AG04450 (cell line): ENCODE measurements around the gene DNAJC4. TPM values are rescaled to one million over a fixed set of nuclear protein-coding genes. Genes with fewer than 3 reads are reported as not detected.

Experiments
- CTCF ChIA-PET: fragments of 300-600, 350-600 bp; formaldehyde crosslinking; extraction: SDS; loops from one replicate; lab custom pipeline; 2022; ENCODE audit warnings: antibody characterized with exemption, inconsistent platforms; lab: Charles Lee
- POLR2A ChIA-PET: fragments of 350-600 bp; formaldehyde crosslinking; extraction: SDS; loops from one replicate; lab custom pipeline; 2021; ENCODE audit warnings: antibody characterized with exemption, inconsistent platforms; lab: Yijun Ruan, JAX
- DNase-seq: peaks from one replicate; pipeline ENCODE4 v3.0.0-alpha.2; 2011; ENCODE audit warnings: low read depth, low spot score
- H3K27ac ChIP-seq: one replicate; pipeline ENCODE4 v1.5.1; 2012; ENCODE audit warnings: low read depth, low read length, control low read depth
- H3K27me3 ChIP-seq: one replicate; pipeline ENCODE4 v1.6.0; 2012; ENCODE audit warnings: low read length; ENCODE audit not compliant: control insufficient read depth, insufficient read depth
- H3K4me3 ChIP-seq: 2 replicates; pipeline ENCODE4 v1.5.1; 2011; ENCODE audit warnings: mild to moderate bottlenecking, low read depth, low read length, control low read depth
- H3K9me3 ChIP-seq: 2 replicates; pipeline ENCODE4 v1.5.1; 2012; ENCODE audit warnings: low read length; ENCODE audit not compliant: control insufficient read depth, insufficient read depth
- polyA plus RNA-seq: library from polyadenylated mRNA; depleted of rRNA; stranded (reverse); fragments of >200 nt; gene quantifications from 2 replicates; pipeline ENCODE4 v1.2.3, GENCODE V29; 2011
- TF ChIP-seq, protein P1 (sequence below): IDR thresholded peaks from 2 replicates; pipeline ENCODE4 v1.5.1; 2011; ENCODE audit warnings: low read depth, low read length, control low read depth, inconsistent platforms

Gene DNAJC4
- polyA plus RNA-seq, 1 experiment = 18.7 TPM

DNA sequence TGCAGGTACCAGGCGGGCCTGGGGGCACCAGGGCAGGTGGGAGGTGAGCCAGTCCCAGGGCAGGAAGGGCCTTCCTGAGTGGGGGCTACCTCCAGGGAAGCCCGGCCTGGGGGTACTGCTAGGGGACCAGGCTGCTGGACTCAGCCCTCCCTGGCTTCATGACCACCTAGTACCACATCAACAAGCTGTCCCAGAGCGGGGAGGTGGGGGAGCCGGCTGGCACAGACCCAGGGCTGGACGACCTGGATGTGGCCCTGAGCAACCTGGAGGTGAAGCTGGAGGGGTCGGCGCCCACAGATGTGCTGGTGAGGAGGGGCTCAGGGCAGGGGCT lies 11.0 kb upstream of the DNAJC4 start:
- DNase-seq = no peak
- Histone ChIP-seq H3K4me3 (no peak overlapping the region), H3K9me3 (no peaks in the 10 kb centered on the region), H3K27me3 (no peaks in the 10 kb centered on the region), H3K27ac (no peak overlapping the region)
- ChIA-PET POLR2A (interaction anchor here (1.4 kb wide), 1 partner anchor 9 kb away, joined by 3 read pairs; no protein-coding TSS in a partner anchor), CTCF (no interaction called here)
- TF ChIP-seq, protein P1, sequence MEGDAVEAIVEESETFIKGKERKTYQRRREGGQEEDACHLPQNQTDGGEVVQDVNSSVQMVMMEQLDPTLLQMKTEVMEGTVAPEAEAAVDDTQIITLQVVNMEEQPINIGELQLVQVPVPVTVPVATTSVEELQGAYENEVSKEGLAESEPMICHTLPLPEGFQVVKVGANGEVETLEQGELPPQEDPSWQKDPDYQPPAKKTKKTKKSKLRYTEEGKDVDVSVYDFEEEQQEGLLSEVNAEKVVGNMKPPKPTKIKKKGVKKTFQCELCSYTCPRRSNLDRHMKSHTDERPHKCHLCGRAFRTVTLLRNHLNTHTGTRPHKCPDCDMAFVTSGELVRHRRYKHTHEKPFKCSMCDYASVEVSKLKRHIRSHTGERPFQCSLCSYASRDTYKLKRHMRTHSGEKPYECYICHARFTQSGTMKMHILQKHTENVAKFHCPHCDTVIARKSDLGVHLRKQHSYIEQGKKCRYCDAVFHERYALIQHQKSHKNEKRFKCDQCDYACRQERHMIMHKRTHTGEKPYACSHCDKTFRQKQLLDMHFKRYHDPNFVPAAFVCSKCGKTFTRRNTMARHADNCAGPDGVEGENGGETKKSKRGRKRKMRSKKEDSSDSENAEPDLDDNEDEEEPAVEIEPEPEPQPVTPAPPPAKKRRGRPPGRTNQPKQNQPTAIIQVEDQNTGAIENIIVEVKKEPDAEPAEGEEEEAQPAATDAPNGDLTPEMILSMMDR = no peak

DNA sequence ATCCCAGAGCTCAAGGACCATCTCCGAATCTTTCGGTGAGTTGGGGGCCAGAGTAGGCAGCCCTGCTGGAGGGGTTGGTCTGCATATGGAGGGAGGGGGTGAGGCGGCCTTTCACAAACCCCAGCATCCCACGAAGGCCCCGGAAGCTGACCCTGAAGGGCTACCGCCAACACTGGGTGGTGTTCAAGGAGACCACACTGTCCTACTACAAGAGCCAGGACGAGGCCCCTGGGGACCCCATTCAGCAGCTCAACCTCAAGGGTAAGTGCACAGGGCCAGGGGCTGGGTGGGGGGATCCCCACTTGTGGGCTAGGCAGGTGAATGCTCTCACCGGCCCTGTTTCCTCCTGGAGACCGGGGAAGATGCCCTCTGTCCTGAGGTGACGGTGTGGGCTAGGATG lies 10.6 kb upstream of the DNAJC4 start:
- TF ChIP-seq, protein P1 = no peak
- no peaks in the 10 kb centered on the region for H3K9me3 ChIP-seq
- DNase-seq = no peak
- no peak overlapping the region for H3K4me3 ChIP-seq
- POLR2A ChIA-PET = interaction anchor here (0.7 to 1.4 kb wide), 2 partner anchors 9 to 11 kb away, joined by 3 to 4 read pairs; no protein-coding TSS in a partner anchor
- H3K27ac ChIP-seq = no peak overlapping the region
- CTCF ChIA-PET = no interaction called here
- no peaks in the 10 kb centered on the region for H3K27me3 ChIP-seq

DNA sequence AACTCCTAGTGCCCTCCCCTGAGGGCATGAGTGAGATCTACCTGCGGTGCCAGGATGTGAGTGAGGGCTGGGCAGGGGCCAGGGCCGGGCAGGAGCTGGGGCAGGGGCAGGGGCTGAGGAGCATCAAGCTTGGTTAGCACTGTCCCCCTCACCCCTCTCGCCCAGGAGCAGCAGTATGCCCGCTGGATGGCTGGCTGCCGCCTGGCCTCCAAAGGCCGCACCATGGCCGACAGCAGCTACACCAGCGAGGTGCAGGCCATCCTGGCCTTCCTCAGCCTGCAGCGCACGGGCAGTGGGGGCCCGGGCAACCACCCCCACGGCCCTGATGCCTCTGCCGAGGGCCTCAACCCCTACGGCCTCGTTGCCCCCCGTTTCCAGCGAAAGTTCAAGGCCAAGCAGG lies 10.1 kb upstream of the DNAJC4 start:
- ChIA-PET CTCF (no interaction called here), POLR2A (interaction anchor here (0.7 to 1.4 kb wide), 2 partner anchors 10 to 12 kb away, joined by 3 to 4 read pairs; no protein-coding TSS in a partner anchor)
- no peak for DNase-seq
- H3K27me3 ChIP-seq = no peaks in the 10 kb centered on the region
- H3K27ac ChIP-seq = no peak overlapping the region
- TF ChIP-seq, protein P1 = no peak
- no peaks in the 10 kb centered on the region for H3K9me3 ChIP-seq
- no peak overlapping the region for H3K4me3 ChIP-seq

DNA sequence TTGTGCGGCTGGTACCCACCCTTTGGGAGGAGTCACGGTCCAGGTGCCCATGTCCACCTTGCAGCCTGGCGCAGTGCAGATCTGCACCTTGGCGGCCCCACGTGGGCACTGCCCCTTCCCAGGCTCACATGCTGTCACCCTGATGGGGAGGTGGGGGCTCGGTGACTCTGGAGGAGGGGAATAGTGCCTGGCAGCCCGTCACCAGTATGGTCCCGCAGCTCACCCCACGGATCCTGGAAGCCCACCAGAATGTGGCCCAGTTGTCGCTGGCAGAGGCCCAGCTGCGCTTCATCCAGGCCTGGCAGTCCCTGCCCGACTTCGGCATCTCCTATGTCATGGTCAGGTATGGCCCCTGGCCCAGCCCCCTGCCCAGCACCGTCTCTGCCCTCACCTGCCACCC lies 9.6 kb upstream of the DNAJC4 start:
- POLR2A ChIA-PET = interaction anchor here (1.4 kb wide), 1 partner anchor 10 kb away, joined by 3 read pairs; no protein-coding TSS in a partner anchor
- CTCF ChIA-PET = interaction anchor here (0.6 kb wide), 1 partner anchor 1539 kb away, joined by 7 read pairs; no protein-coding TSS in a partner anchor

DNA sequence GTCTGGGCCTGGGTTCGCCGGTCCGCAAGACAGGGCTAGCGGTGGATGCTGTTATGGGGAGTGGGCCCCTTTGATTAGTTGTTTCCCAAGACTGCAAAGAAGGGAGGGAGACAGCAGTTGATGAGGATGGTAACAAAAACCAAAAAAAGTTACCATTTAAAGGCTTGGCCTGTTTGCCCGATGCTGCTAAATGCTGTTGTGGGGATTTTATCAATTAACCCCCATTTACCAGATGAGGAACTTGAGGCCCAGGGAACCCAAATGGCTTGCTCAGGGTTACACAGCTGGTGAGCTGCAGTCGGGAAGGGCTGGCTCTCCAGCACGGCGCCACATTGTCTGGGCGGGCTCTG lies 7.7 kb upstream of the DNAJC4 start:
- Histone ChIP-seq H3K4me3 (no peak overlapping the region), H3K27me3 (no peaks in the 10 kb centered on the region), H3K27ac (no peak overlapping the region), H3K9me3 (no peaks in the 10 kb centered on the region; the same call in 1 of the 2 replicates)
- CTCF ChIA-PET = interaction anchor here (0.5 to 2.1 kb wide), 3 partner anchors 78 to 316 kb away, joined by 3 to 6 read pairs (median 5); partner anchors contain the start of gene CATSPERZ
- TF ChIP-seq, protein P1 = no peak
- no peak for DNase-seq
- POLR2A ChIA-PET = interaction anchor here (1.8 kb wide), 1 partner anchor 12 kb away, joined by 6 read pairs; no protein-coding TSS in a partner anchor

More for the DNA sequence above, 9.6 kb upstream of the DNAJC4 start:
- Histone ChIP-seq H3K9me3 (no peaks in the 10 kb centered on the region), H3K27me3 (no peaks in the 10 kb centered on the region), H3K4me3 (no peak overlapping the region), H3K27ac (no peak overlapping the region)
- DNase-seq = no peak
- TF ChIP-seq, protein P1 = no peak
